Left renal pelvis (tissue), 4 donors: ENCODE data around the gene GFPT2. TPM values are rescaled to one million over a fixed set of nuclear protein-coding genes. Genes with fewer than 3 reads are reported as not detected.

Source experiments
- DNase-seq, 4 donors: peaks; one replicate each; pipeline ENCODE4 v3.0.0-alpha.2; 2013; ENCODE audit warnings: low read depth in 4 of 4, low spot score in 3 of 4
- polyA plus RNA-seq, 4 donors: library from polyadenylated mRNA; unstranded; fragments of 120-200 nt; gene quantifications; one replicate each; pipeline ENCODE4 v1.2.1, GENCODE V29; 2013; ENCODE audit not compliant: insufficient read length in 4 of 4

The GFPT2 gene
- polyA plus RNA-seq, 4 donors, result 3.8 to 15.3 (median 5.2) TPM

DNA sequence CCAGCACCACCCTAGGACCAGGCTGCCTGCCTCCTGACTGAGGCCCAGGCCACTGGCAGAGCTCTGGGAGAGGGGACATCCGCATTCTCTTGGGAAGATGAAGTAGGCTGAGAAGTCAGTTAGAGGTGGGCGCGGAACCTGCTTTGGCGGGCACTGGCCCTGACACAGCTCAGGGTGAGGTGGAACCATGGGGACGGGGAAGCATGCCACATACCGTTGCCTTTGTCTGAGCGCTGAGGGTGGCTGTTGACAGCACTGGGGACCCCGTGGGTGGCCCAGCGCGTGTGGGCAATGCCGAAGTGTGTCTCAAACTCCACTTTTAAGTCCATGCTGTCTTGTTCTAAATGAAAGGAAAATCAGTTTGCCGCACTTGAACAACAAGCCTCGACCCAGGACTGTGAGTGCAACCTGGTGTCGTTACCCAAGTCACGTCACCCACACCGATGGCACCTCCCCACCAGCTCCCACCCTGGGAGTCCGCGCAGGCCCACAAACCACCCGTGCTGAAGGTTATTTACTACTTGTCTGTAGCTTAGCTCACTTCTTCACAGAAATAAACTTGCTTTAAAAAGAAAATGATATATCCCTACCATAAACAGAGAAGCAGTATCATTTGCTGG, 17.4 kb downstream of the GFPT2 start:
- no peak for DNase-seq

DNA sequence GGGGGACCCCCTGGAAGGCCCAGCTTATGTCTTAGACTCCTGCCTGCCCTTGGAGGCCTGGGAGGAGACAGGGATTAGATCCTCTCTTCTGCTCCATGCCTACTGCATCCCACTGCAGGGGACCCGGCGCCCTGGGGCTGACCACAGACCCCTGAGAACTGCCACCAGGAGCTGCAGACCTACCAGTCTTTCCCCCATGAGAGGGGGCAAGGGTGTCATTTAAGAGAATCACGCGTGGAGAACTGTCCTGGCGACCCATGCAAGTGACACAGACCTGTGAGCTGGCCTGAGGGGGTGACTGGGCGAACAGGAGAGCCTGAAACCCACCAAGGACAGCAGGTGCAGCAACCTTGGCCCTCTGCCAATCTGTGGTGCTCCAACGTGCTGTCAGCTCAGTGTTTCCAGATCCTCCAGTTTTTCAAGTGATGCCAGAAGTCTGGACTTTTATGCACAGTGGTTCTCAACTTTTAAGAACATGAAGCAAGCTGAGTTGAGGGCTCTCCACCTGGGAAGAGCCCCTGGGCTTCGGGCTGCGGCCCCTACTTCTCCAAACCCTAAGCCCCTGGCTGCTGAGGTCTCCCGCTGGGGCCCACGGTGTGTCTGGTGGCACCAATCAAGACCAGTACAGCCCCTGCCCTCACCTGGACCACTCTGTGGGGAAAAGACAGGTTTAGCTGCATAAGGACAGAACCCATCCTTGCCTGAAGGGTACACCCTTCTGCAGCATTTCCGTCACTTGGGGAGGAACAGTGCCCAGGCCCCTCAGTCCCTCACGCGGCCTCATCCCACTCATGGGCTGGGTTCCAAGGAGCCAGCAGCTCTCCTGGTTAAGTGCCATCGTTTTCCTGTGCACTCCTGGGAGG, 18.2 kb downstream of the GFPT2 start:
- DNase-seq, result no peak

DNA sequence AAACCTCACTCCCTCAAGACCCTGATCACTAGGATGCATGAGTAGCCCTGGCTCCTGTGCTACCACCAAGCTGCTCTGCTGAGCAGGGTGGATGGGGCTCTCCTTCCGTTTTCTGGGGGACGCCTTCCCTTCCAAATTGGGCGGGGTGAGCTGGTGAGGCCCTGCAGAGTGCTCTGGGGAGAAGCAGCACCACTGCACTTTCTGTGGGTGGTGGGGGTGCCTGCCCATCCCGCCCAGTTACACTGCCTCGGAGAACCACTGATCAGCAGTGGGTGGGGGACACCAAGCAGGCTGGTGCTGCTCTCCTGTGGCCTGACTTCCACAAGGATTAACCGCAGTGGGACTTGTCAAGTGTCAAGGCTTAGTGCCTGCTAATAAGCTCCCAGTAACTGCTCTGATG, 19.0 kb downstream of the GFPT2 start:
- no peak for DNase-seq

DNA sequence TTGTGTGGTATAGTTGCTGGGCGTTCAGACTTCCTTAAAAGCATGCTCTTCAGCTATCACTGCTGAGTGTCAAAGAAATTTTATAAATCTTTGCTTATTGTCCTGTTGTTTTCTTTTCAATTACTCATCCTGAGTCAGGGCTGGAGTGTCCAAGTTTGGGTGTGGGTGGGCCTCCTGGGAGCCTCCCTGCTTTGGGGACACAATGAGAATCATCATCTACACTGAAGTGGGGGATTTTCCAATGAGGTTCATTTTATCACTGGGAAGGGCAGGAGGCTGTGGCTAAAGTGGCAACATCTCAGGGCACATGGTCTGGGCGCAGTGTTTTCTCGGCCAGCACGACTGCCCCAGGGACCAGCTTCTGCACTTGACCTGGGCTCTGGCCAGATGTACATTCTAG, 19.5 kb downstream of the GFPT2 start:
- DNase-seq, result no peak

DNA sequence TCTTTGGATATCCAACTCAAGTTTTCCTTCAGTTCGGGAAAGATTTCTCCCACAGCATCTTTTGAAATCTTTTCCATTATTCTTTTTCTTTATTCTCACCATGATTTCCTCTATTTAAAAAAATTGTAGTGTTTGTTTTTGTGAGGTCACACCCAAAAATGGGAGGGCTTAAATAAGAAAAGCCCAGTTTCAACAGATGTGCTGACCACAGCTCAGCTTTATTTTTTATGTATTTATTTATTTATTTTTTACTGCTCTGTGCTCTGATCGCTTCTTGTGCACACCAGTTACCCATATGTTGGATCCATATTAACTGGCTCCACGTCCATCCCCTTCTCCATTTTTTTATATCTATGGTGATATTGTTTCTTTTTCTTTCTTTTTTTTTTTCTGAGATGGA, 20.3 kb downstream of the GFPT2 start:
- DNase-seq, result no peak

DNA sequence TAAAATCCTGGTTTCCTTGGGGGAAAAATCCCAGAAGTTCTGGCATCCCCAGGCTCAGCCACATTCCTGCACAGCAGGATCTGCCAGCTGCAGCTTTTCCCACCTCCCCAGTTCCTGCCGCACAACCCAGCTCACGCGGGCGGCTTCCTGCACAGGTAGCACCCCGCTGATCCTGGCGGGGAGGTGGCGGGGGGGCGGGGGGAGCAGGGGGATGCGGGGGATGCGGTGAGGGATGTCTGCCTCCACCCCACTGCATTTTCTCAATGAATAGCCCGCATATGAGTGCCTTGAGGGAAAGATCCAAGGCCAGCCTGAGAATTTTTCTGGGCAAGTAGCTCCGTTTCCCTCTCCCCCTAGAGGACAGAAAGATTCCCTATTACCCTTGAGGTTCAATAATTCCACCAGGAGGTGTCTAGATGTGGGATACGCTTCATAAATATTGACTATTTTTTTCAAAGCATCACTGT, 21.1 kb downstream of the GFPT2 start:
- DNase-seq, result no peak

DNA sequence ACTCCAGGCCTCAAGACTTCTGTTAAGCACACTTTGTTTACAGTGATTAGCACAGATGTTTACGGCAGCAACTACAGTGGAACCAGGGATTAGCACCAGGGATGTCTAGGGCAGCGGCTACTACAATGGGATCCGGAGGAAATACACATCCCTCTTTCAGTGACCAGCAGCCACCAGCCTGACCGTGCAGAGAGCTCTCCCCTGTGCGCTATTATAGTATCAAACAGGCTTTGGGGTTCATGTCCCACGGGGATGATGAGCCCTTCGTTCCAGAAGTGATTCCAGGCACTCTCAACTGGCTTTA, 21.5 kb downstream of the GFPT2 start:
- no peak for DNase-seq

DNA sequence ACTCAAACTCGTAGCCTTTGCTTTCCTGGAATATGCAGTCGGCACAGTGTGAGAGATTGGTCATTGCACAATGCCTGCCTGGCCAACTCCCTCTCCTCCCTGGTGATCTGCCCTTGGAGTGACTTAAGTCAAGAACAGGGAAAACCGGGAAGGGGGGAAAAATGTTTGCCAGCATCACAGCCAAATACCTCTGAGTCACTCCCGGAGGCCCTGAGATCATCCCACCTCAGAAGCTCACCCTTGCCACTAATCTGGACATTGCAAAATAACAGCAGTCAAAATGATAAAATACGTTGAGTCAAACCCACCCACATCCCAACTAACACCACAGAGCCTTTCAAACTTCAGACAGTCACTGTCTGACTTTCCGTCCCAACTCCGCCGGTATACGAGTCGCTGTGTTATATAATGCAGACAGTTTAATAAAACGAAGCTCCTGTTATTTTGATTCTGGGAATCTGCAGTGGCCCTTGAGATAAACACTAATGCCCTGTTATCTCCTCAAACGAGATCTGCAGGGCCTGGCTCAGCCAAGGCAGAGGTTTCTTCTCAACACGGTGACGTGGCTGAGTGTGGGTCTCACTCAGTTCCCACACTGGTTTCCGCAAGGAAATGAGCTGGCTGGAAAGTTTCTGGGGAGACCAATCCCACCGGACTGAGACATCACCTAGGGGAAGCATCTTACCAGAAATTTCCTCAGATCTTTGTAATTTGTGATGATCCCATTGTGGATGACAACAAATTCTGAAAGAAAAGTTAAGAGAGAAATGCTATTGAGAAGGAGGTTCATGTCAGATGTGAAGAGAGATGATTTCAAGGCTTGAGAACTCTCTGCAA, 22.1 kb downstream of the GFPT2 start:
- DNase-seq, result no peak

DNA sequence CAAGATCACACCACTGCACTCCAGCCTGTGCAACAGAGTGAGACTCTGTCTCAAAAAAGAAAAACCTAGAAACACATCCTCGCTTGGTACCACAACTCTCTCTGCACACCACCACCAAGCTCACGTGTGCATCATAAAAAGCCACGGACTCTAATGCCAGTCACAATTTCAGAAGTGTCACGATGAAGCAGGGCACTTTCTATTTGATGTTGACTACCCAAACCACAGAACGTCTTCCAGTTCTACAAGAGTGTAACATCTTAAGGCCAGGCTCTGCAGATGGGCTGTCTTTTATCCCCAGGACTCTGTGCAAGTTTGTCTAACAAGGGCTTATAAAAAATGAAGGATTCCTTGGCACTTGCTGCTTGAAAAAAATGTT, 22.9 kb downstream of the GFPT2 start:
- no peak for DNase-seq

DNA sequence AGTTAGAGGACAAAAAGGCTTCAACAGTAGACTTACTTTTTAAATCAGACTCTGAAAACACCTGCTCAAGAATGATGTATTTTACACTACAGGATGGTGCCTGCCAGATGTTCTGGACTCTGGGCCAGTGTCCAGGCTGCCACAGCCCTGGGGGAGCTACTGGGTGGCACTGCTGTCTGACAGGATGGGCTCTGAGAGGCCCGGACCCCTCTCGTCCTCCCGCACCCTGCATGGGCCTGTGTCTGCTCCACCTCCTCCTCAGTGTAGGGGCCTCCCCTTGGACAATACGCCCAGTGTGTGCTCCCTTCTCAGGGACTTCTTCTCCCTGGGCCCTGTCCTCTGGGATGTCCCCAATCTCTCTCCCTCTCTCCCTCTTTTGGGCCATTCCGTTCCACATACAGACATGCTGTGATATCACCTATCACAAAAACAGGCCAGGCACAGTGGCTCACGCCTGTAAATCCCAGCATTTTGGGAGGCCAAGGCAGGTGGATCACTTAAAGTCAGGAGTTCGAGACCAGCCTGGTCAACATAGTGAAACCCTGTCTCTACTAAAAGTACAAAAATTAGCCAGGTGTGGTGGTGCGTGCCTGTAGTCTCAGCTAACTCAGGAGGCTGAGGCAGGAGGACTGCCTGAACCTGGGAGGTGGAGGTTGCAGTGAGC, 23.4 kb downstream of the GFPT2 start:
- DNase-seq, result no peak

DNA sequence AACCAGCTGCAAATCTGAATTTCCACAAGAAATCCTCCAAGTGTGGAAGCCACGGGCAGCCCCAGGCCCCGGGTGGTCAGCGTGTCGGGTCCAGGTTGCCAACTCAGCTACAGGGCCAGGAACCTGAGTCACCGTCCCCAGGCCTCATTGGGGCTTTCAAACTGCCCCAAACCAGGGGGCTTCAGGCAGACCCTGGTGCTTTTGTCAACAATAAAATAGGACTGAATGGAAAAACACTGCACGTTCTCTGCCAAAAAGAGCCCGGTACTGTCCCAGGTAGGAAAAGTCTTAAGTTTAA, 24.0 kb downstream of the GFPT2 start:
- DNase-seq, result no peak

DNA sequence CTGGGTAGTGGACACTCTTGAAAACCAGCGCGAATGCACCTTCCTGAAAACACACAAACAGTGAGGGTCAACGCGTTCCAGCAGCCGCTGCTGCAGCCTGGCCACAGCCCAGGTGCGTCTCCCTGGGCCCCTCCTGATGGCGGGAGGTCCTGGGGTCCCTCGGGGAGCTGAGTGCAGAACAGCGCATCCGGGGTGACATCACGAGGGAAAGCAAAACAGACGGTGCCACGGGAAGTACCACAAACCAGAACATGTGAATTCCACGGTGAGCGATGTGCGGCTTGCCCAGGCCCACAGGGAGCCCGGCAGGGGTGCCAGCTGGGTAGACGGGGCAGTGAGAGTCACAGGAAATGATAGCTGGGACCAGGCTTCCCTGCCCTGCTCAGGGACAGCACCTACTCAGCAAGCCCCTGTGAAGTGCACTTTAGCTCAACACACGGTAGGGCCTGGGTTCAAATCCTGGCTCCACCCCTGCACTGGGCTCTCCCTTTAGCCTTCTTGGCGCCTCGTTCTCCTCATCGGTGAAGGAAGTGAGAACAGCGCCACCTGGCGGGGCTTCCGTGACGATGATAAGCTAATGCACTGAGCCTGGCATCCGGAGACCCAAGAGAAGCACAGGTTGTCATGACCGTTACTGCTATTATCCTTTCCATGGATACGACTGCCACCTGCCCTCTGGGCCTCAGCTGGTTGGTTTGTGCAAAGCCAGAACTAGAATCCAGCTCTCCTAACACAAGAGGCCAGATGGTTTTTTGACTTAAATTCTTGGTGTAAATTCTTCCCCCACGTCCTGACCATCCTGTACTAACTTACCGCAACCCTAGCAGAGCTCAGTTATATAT, 24.6 kb downstream of the GFPT2 start:
- DNase-seq, result no peak

DNA sequence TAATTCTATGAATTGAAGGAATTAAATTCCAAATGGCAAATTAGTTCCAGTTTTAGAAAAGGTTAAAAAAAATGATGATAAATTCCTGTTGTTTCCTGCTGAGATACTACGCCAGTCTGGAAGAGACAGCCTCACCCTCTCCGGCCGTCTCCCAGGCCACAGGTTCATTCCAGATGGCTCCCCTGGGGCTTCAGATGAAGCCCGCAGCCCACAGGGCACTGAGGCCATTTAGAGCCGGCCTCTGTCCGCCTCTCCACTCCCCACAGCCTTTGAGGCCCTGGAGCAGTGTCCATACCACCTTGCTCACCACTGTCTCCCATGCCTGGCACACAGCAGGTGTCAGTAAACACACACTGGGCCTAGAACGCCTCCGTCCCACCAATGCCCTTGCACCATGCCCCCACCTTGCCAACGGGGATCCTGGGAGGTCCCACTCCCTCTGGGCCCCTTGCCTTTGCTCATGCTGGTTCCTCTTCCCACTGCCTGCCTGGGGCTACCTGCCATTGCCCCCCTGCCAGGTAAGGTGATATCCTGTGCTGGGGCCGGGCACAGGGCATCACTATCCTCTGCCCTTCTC, 26.1 kb downstream of the GFPT2 start:
- no peak for DNase-seq

DNA sequence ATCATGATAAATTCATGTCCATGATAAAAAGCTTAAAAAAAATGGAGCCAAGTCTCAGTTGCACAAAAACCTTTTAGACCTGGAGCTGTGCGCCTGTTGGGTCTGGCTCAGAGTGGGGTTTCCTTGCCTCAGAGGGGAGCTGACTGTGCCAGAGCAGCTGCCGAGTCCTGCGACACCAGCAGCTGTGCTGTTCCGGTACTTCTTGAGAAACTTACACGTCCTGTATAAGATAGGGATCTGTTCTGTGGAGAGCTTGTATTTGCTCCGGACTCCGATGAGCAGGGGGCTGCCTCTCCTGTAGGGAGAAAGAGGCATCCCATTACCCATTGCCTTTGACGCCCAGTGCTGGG, 28.6 kb downstream of the GFPT2 start:
- DNase-seq, result no peak

DNA sequence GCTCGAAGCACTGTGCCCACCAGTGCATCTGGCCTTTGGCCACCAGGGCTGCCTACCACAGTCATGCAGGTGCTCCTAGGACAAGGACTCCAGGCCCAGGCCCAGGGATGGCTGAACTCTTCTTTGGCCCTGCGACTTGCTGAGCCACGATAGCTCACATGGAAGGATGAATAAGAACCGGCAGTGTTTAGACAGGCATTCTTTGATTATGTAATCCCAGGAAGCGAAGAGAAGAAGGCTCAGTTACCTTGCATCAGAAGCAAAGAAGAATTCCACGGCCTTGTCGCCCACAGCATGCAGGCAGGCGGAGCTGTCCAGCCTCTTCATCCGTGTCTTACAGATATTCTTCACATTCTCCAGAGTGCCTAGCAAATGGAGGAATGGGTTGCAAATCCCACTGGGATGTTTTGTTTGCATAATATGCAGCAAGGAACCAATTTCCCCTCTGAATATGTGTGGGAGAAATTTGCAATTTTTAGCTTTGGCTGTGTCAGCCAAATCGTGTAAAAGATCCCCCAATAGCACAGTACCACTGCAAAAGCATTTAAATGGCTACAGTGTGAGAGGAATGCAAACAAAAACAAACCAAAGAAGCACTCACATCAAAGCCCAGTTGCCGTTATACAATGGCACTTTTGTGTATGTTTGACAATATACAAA, 29.1 kb downstream of the GFPT2 start:
- no peak for DNase-seq

DNA sequence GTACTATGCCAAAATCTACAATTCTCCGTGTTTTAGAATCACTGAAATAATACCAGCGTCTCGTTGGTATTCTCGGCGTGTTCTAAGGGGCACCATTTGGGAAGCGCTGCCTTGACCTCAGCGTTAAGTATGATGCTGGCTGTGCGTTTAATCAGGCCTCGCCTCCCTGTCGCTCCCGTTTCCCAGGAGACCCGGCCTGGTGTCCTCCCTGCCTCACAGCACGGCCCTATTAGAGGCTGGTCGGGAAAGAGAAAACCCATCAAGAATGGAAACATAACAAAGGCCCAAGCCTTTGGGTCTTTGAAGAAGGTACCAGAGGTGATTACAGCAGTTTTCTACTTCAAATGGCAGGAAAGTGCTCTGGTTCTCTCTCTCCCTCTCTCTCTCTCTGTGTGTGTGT, 30.0 kb downstream of the GFPT2 start:
- DNase-seq, result no peak

DNA sequence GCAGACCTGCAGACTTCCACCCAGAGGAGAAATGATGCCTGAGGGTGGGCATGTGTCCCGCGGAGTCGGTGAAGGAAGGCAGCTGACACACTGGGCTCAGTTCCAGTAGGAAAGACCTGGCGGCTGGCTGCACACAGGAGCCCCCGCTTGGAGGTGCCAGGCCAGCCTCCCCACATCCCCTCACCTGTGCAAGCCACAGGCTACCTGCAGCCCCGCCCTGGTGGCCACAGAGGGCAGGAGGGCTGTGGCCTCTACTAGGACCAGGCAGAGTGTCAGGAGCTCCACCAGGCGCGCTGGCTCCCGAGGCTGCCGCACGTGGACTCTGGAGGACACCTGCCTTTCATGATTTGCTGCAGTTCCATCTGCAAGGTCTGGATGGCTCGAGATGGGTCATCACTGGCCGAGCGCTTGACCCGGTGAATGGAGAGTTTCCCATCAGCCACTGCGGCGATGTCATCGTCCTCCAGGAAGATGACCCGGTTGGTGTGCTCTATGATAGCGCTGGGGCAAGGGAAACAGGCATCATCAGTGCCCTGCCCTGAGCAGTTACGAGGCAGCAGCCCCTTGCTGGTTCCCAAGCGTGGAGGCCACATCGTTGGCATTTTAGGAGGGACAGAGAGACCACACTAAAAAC, 34.6 kb downstream of the GFPT2 start:
- no peak for DNase-seq

DNA sequence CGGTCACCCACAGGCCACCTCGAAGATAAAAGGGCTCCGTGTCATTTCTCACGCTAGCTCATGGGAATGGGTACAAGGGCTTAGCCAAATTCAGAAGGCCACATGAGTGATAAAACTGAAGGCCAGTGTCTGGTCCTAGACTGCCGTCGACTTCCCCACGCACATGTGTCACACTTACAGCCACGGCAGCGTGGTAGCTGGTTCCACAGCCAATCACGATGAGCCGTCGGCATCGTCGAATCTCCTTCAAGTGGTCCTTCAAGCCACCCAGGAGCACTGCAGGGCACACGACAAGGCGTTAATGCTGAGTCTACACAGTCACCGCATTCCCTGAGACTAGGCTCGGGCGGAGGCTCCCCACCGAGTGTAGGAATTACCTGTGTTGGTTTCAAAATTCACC, 36.5 kb downstream of the GFPT2 start:
- DNase-seq, result no peak

DNA sequence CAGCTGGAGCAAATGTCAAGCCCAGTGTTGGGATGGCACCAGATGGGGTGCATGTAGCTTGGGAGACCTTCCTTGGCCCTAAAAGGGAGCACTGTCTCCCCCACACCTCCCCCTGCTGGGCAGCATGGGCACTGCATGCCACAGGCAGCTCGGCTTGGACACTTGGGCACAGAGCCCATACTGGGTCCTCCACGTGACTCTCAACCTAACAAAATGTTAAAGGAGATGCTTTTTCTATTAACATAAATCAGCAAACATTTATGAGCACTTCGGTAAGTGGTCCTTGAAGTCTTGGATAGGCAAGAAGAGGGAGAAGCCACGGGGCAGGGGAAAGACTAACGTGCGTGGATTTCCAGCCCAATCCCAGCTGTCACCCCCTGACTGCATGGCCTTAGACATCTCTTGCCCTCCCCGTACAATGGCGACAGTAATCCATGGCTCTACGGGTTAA, 37.3 kb downstream of the GFPT2 start:
- no peak for DNase-seq
